CD14-positive monocyte (primary cell): ENCODE data around the gene FAAP100. TPM values are rescaled to one million over a fixed set of nuclear protein-coding genes. Genes with fewer than 3 reads are reported as not detected.

Experiments
- DNase-seq, 3 donors: peaks; one replicate each; pipeline ENCODE4 v3.0.0-alpha.2; 2011 to 2022
- H2AFZ ChIP-seq: 2 replicates; pipeline ENCODE4 v1.6.0; 2012; ENCODE audit warnings: mild to moderate bottlenecking, low read depth, low read length, inconsistent platforms; ENCODE audit not compliant: insufficient read depth, poor library complexity, severe bottlenecking
- H3K27ac ChIP-seq, 2 donors: 1 replicate in 1 of 2; 2 replicates in 1 of 2; pipeline ENCODE4 v1.5.1; 2012 to 2013; ENCODE audit warnings: low read length in 2 of 2, control low read depth in 1 of 2, inconsistent platforms in 1 of 2, low read depth in 1 of 2, mild to moderate bottlenecking in 1 of 2
- H3K27me3 ChIP-seq, 2 donors: one replicate each; pipeline versions ENCODE4 v1.6.0 to v1.6.1; 2011 to 2013; ENCODE audit warnings: low read length in 2 of 2; ENCODE audit not compliant: control insufficient read depth in 2 of 2, insufficient read depth in 2 of 2
- H3K36me3 ChIP-seq, 2 donors: replicated peaks in 1 of 2; 1 replicate in 1 of 2; 2 replicates in 1 of 2; pipeline versions ENCODE4 v1.5.1 to v1.6.1; 2012 to 2013; ENCODE audit warnings: low read length in 2 of 2, control low read depth in 1 of 2, inconsistent platforms in 1 of 2, mild to moderate bottlenecking in 1 of 2; ENCODE audit not compliant: insufficient read depth in 2 of 2, control insufficient read depth in 1 of 2
- H3K4me1 ChIP-seq, 2 donors: 1 replicate in 1 of 2; 2 replicates in 1 of 2; pipeline versions ENCODE4 v1.5.1 to v1.6.1; 2012 to 2013; ENCODE audit warnings: low read length in 2 of 2, control low read depth in 1 of 2, inconsistent platforms in 1 of 2, mild to moderate bottlenecking in 1 of 2, moderate library complexity in 1 of 2; ENCODE audit not compliant: insufficient read depth in 2 of 2, control insufficient read depth in 1 of 2
- H3K4me2 ChIP-seq: replicated peaks from 2 replicates; pipeline ENCODE3; 2012; ENCODE audit warnings: low read length, moderate library complexity, mild to moderate bottlenecking; ENCODE audit not compliant: poor library complexity, severe bottlenecking; ENCODE audit errors: extremely low read depth
- H3K4me3 ChIP-seq, 3 experiments: fragments of 200-600 bp in 1 of 3; sonication (generic) in 1 of 3; replicated peaks in 1 of 3; 1 replicate in 2 of 3; 2 replicates in 1 of 3; pipeline ENCODE4 v1.5.1; 2011 to 2013; ENCODE audit warnings: low read length in 3 of 3, mild to moderate bottlenecking in 3 of 3, control low read depth in 2 of 3, low read depth in 2 of 3, inconsistent platforms in 1 of 3, moderate library complexity in 1 of 3
- H3K79me2 ChIP-seq: 2 replicates; pipeline ENCODE4 v1.6.0; 2012; ENCODE audit warnings: mild to moderate bottlenecking, control low read depth, inconsistent platforms, low read length, moderate library complexity; ENCODE audit not compliant: insufficient read depth
- H3K9ac ChIP-seq: 2 replicates; pipeline ENCODE4 v1.6.0; 2017; ENCODE audit warnings: low read length, mild to moderate bottlenecking; ENCODE audit not compliant: insufficient read depth, poor library complexity, severe bottlenecking
- H3K9me3 ChIP-seq, 2 donors: replicated peaks in 1 of 2; 1 replicate in 1 of 2; 2 replicates in 1 of 2; pipeline versions ENCODE4 v1.5.1 to v1.6.1; 2012 to 2013; ENCODE audit warnings: low read length in 2 of 2, control low read depth in 1 of 2; ENCODE audit not compliant: control insufficient read depth in 1 of 2, insufficient read depth in 1 of 2
- H4K20me1 ChIP-seq: 2 replicates; pipeline ENCODE4 v1.6.0; 2012; ENCODE audit warnings: mild to moderate bottlenecking, low read length, control low read depth, moderate library complexity; ENCODE audit not compliant: insufficient read depth
- H3K27ac Mint-ChIP-seq, 7 donors: one replicate each; pipeline ENCODE4 v1.8.0; 2020; ENCODE audit warnings: mild to moderate bottlenecking in 7 of 7, mixed read lengths in 7 of 7, moderate library complexity in 6 of 7, inconsistent platforms in 2 of 7
- H3K27me3 Mint-ChIP-seq, 3 donors: one replicate each; pipeline ENCODE4 v1.8.0; 2021 to 2022; ENCODE audit warnings: low read depth in 3 of 3, mild to moderate bottlenecking in 3 of 3, mixed read lengths in 3 of 3, moderate library complexity in 3 of 3, inconsistent platforms in 1 of 3
- H3K36me3 Mint-ChIP-seq, 2 donors: one replicate each; pipeline ENCODE4 v1.8.0; 2020; ENCODE audit warnings: mixed read lengths in 2 of 2, inconsistent platforms in 1 of 2, mild to moderate bottlenecking in 1 of 2
- H3K4me1 Mint-ChIP-seq: one replicate; pipeline ENCODE4 v1.8.0; 2020; ENCODE audit warnings: mild to moderate bottlenecking, mixed read lengths
- H3K4me3 Mint-ChIP-seq, 2 donors: one replicate each; pipeline ENCODE4 v1.8.0; 2020; ENCODE audit warnings: mild to moderate bottlenecking in 2 of 2, mixed read lengths in 2 of 2, moderate library complexity in 1 of 2
- H3K9me3 Mint-ChIP-seq, 7 donors: one replicate each; pipeline ENCODE4 v1.8.0; 2020 to 2022; ENCODE audit warnings: mixed read lengths in 7 of 7, mild to moderate bottlenecking in 6 of 7, moderate library complexity in 6 of 7, inconsistent platforms in 2 of 7
- CTCF ChIP-seq: fragments of 200-600 bp; IDR thresholded peaks from one replicate; pipeline ENCODE4 v1.8.0; 2022; ENCODE audit warnings: antibody characterized with exemption, mild to moderate bottlenecking
- WGBS: methylation state at CpG from one replicate; pipeline ENCODE4 v1.1.5; 2013; ENCODE audit warnings: missing lambda C conversion rate; ENCODE audit not compliant: insufficient coverage; 5-methylcytosine and 5-hydroxymethylcytosine counted together
- intact Hi-C, 2 donors: fragments of 100-400 bp; cut with micrococcal nuclease; formaldehyde crosslinking; loops; one replicate each; pipeline versions ENCODE4 v1.15.0 to v1.15.1; 2023
- polyA plus RNA-seq, 3 donors: library from polyadenylated mRNA; depleted of rRNA in 1 of 3; unstranded in 2 of 3; stranded (reverse) in 1 of 3; fragments of 300-500 nt in 2 of 3; fragments of >200 nt in 1 of 3; fragmentation: Illumina TruSeq in 2 of 3; gene quantifications; 1 replicate in 2 of 3; 2 replicates in 1 of 3; pipeline ENCODE4 v1.2.3, GENCODE V29; 2012 to 2021

FAAP100 gene
- polyA plus RNA-seq, 3 donors, result 10.3 to 37.6 (median 13.9) TPM

DNA sequence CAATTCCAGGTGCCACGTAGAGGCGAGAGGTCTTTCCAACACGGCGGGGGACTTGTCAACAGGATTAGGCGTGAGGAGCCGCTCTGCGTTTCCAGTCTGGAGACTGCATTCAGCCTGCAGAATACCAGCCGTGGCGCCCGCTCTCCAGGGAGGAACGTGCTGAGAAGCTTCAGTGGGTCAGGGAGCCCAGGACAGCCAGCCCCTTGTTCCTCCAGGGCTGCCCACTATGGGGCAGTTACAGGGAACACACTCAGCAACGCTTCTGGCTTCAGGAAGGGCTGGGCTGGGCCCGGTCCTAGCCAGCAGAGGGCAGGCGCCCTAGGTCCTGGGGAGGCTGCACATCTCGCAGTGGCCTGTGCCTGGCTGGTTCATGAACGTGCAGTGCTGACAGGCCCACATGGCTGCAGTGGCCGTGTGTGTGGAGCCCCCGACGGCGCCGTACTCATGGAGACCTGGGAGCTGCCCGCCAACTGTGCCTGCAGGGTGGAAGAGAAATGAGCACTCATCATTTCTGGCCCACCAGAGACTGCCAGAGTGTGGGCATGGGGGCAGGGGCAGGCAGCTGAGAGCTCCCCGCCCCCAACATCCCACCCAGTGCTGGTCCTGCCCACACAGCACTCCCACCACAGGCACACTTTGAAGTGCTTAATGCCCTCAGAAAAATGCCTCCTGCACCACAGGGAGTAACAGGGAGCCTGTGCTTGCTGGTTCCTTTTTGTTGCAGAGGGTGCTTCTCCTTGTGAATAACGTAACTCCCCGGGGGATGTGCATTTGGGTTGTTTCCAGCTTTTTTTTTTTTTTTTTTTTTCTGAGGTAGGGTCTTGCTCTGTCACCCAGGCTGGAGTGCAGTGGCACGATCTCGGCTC, 7.0 kb upstream of the FAAP100 start:
- Histone ChIP-seq H3K36me3 (peaks cover 27 to 35% of the 10 kb centered on the region in 2 donors), H3K9ac (peak overlapping the region; percentile 40), H3K4me3 (peak overlapping the region in 2 of 3 experiments; percentile 16 to 65), H3K27ac (peak overlapping the region; percentile 80 to 94), H3K27me3 (no peaks in the 10 kb centered on the region), H4K20me1 (peaks cover 30% of the 10 kb centered on the region), H2AFZ (no peak overlapping the region), H3K4me2 (peak overlapping the region; percentile 75), H3K4me1 (peaks cover 68 to 87% of the 10 kb centered on the region in 2 donors), H3K9me3 (no peaks in the 10 kb centered on the region), H3K79me2 (peaks cover 72% of the 10 kb centered on the region)
- Mint-ChIP-seq H3K27ac (peak overlapping the region; percentile 57 to 99 (median 97)), H3K36me3 (peaks cover 32 to 57% of the 10 kb centered on the region in 2 donors), H3K4me1 (peaks cover 79% of the 10 kb centered on the region), H3K4me3 (peak overlapping the region; percentile 12 to 51), H3K9me3 (no peaks in the 10 kb centered on the region), H3K27me3 (no peaks in the 10 kb centered on the region)
- peak; percentile 53 to 59 (median 57) for DNase-seq
- intact Hi-C loops, result loop anchor here in 1 of 2 donors (5.0 kb wide), 1 partner anchor 43 kb away; no protein-coding TSS in a partner anchor
- peak; percentile 77 for TF ChIP-seq CTCF
- WGBS, result 66% methylated on average over 16 of the region's 27 CpGs

DNA sequence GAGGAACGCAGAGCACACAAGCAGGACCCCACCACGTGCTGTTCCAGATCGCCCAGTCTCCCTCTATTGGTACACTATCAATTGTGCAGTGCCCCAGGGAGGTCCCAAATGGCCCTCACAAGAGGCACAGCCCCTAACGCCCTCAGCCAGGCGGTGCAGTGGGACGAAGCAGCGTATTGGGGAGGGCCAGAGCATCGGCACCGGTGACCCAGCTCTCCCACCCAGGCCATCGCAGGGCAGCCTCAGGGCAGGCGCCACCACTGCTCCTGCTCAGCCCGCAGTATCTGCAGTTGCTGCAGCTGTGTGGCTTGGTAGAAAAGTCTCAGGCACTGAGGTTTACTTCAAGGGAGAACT, 5.9 kb upstream of the FAAP100 start:
- Histone ChIP-seq H3K27ac (peak overlapping the region in 1 of 2 donors; percentile 94), H3K9me3 (no peaks in the 10 kb centered on the region), H4K20me1 (peaks cover 37% of the 10 kb centered on the region), H3K36me3 (peaks cover 27 to 35% of the 10 kb centered on the region in 2 donors), H3K4me1 (peaks cover 68 to 87% of the 10 kb centered on the region in 2 donors), H3K9ac (no peak overlapping the region), H3K79me2 (peaks cover 79% of the 10 kb centered on the region), H3K4me3 (no peak overlapping the region), H2AFZ (no peak overlapping the region), H3K27me3 (no peaks in the 10 kb centered on the region), H3K4me2 (no peak overlapping the region)
- H3K4me3 Mint-ChIP-seq, result no peak overlapping the region
- no peak for TF ChIP-seq CTCF
- WGBS, result 100% methylated on average over 9 of the region's 12 CpGs
- H3K36me3 Mint-ChIP-seq, result peaks cover 32 to 53% of the 10 kb centered on the region in 2 donors
- peak overlapping the region in 3 of 7 donors; percentile 31 to 97 (median 63) for H3K27ac Mint-ChIP-seq
- peaks cover 79% of the 10 kb centered on the region for H3K4me1 Mint-ChIP-seq
- H3K27me3 Mint-ChIP-seq, result no peaks in the 10 kb centered on the region
- no peak for DNase-seq
- no peaks in the 10 kb centered on the region for H3K9me3 Mint-ChIP-seq
- intact Hi-C loops, result loop anchor here in 1 of 2 donors (5.0 kb wide), 1 partner anchor 44 kb away; no protein-coding TSS in a partner anchor
